ENCODE measurements around the gene MAP3K5.

GRCh38 chr6:136823128-136823660, 30.9 kb upstream of the MAP3K5 start:
- TF ChIP-seq EZH2 (IDR thresholded peaks at IDR 0.05; ENCODE audit: borderline replicate concordance, low read length) (no peak), CTCF (IDR thresholded peaks at IDR 0.05; ENCODE audit: low read length) (no peak)

Data from OCI-LY1 (cell line).